Mesodermal cell (in vitro differentiated cells): ENCODE measurements around the gene SLC51B.

Experiments used
- H3K27ac ChIP-seq: 2 replicates; pipeline ENCODE4 v1.7.0; 2013; ENCODE audit warnings: mild to moderate bottlenecking, low read depth, low read length, moderate library complexity; ENCODE audit not compliant: severe bottlenecking
- H3K36me3 ChIP-seq: 2 replicates; pipeline ENCODE4 v1.7.1; 2013; ENCODE audit warnings: mild to moderate bottlenecking, low read length, moderate library complexity; ENCODE audit not compliant: control insufficient read depth, insufficient read depth
- H3K4me1 ChIP-seq: one replicate; pipeline ENCODE4 v1.7.1; 2013; ENCODE audit warnings: mild to moderate bottlenecking, low read length; ENCODE audit not compliant: insufficient read depth, control insufficient read depth, poor library complexity, severe bottlenecking
- H3K4me3 ChIP-seq: 2 replicates; pipeline ENCODE4 v1.7.0; 2013; ENCODE audit warnings: low read length, control low read depth, mild to moderate bottlenecking; ENCODE audit not compliant: insufficient read depth, poor library complexity, severe bottlenecking; ENCODE audit errors: extremely low read depth
- H3K9me3 ChIP-seq: 2 replicates; pipeline ENCODE4 v1.7.1; 2013; ENCODE audit warnings: mild to moderate bottlenecking, low read length, moderate library complexity; ENCODE audit not compliant: control insufficient read depth
- WGBS, 2 experiments: methylation state at CpG; one replicate each; pipeline ENCODE4 v1.1.5; 2013; ENCODE audit warnings: missing lambda C conversion rate in 2 of 2; ENCODE audit not compliant: insufficient coverage in 2 of 2; 5-methylcytosine and 5-hydroxymethylcytosine counted together

SLC51B gene

GRCh38 chr15:65084500-65085206 is 39.5 kb downstream of the SLC51B start:
- no peaks in the 10 kb centered on the region for H3K9me3 ChIP-seq
- 89 to 98% methylated on average over 6 of the region's 7 CpGs for WGBS, 2 experiments
- peaks cover 34% of the 10 kb centered on the region for H3K4me1 ChIP-seq

DNA sequence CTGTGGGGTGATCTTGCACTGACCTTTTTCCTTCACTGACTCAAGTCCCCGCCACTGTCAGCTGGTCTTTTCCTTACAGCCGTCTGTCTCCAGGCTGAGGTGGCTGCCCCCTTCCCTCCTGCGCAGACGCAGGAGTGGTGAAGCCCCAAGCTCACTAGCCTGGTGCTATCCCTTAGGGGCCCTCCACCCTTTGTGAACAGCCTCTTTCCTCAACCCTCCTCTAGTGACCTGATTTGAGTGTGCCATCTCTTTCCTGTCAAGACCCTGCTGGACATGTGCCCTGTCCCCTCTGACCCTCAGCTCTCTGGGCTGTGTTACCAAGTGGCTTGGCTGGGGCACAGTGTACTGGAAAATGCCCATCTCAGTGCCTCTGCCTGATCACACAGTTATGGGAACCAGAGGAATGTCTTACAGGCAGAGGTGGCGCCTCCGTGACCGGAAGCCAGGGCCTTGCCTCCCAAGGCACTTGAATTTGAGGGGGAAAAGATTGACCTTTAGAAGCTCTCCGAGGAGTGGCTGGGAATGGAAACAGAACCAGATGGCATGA is 40.1 kb downstream of the SLC51B start:
- WGBS, 2 experiments = 92 to 93% methylated on average over 6 to 8 of the region's 8 CpGs
- no peaks in the 10 kb centered on the region for H3K9me3 ChIP-seq
- no peak overlapping the region for H3K4me3 ChIP-seq
- H3K4me1 ChIP-seq = peaks cover 34% of the 10 kb centered on the region
- no peak overlapping the region for H3K27ac ChIP-seq
- no peaks in the 10 kb centered on the region for H3K36me3 ChIP-seq

More at GRCh38 chr15:65084500-65085206, 39.5 kb downstream of the SLC51B start:
- H3K4me3 ChIP-seq = no peak overlapping the region
- no peak overlapping the region for H3K27ac ChIP-seq
- no peaks in the 10 kb centered on the region for H3K36me3 ChIP-seq

DNA sequence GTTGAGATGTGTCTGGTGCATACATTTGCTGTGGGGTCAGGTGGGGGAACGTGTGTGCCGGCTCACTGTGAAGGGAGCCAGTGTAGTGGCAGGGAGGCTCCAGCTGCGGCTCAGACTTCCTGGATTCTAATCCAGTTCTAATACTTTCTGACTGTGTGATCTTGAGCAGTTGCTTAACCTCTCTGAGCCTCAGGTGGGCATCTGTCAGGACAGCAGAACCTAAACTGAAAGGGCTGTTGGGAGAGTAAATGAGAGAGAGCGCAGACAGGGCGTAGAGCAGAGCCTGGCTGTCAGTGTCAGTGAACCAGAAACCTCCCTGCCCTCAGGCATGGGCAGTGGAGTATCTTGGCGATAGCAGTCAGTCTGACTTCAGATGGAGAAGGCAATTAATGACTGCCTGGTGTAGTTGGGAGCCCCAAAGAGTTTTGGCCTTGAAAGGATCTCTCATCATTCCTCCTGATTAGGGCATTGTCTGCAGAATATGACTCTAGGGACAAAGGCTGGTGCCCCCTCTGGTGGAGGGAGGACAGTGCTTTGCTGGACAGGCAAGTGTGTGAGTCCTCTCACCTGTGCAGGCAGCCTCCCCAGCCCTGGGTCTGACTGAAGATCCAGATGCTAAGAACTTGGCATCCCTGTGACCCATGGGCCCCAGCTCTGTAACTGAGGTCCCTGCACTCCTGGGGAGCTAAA is 40.9 kb downstream of the SLC51B start:
- H3K4me1 ChIP-seq = peaks cover 34% of the 10 kb centered on the region
- no peaks in the 10 kb centered on the region for H3K9me3 ChIP-seq
- no peak overlapping the region for H3K27ac ChIP-seq
- 84 to 95% methylated on average over 5 to 6 of the region's 6 CpGs for WGBS, 2 experiments
- no peak overlapping the region for H3K4me3 ChIP-seq
- no peaks in the 10 kb centered on the region for H3K36me3 ChIP-seq

GRCh38 chr15:65086680-65087111 is 41.5 kb downstream of the SLC51B start:
- peaks cover 34% of the 10 kb centered on the region for H3K4me1 ChIP-seq
- 81 to 82% methylated on average over 5 to 6 of the region's 6 CpGs for WGBS, 2 experiments
- H3K4me3 ChIP-seq = no peak overlapping the region

GRCh38 chr15:65087411-65087810 is 42.2 kb downstream of the SLC51B start:
- Histone ChIP-seq H3K4me3 (no peak overlapping the region), H3K27ac (no peak overlapping the region), H3K9me3 (no peaks in the 10 kb centered on the region), H3K36me3 (no peaks in the 10 kb centered on the region), H3K4me1 (peaks cover 26% of the 10 kb centered on the region)
- WGBS, 2 experiments = 88 to 94% methylated on average over 3 of the region's 3 CpGs

More at GRCh38 chr15:65086680-65087111, 41.5 kb downstream of the SLC51B start:
- H3K9me3 ChIP-seq = no peaks in the 10 kb centered on the region
- H3K27ac ChIP-seq = no peak overlapping the region
- H3K36me3 ChIP-seq = no peaks in the 10 kb centered on the region

- Histone ChIP-seq H3K27ac (no peak overlapping the region), H3K36me3 (no peaks in the 10 kb centered on the region), H3K9me3 (no peaks in the 10 kb centered on the region), H3K4me3 (no peak overlapping the region), H3K4me1 (peaks cover 20% of the 10 kb centered on the region)
- 91% methylated on average over 9 to 11 of the region's 13 CpGs for WGBS, 2 experiments
Measured at GRCh38 chr15:65087873-65088642, 42.9 kb downstream of the SLC51B start.

GRCh38 chr15:65088643-65089021 is 43.4 kb downstream of the SLC51B start:
- Histone ChIP-seq H3K4me3 (no peak overlapping the region), H3K27ac (no peak overlapping the region), H3K4me1 (peaks cover 14% of the 10 kb centered on the region), H3K9me3 (no peaks in the 10 kb centered on the region), H3K36me3 (no peaks in the 10 kb centered on the region)
- 65 to 88% methylated on average over 2 to 4 of the region's 6 CpGs for WGBS, 2 experiments

GRCh38 chr15:65089206-65089824 is 44.1 kb downstream of the SLC51B start:
- Histone ChIP-seq H3K27ac (no peak overlapping the region), H3K4me1 (peaks cover 7% of the 10 kb centered on the region), H3K9me3 (no peaks in the 10 kb centered on the region), H3K4me3 (no peak overlapping the region), H3K36me3 (no peaks in the 10 kb centered on the region)
- whole genome bisulfite sequencing, 2 experiments = 80 to 100% methylated on average over 1 of the region's 5 CpGs

DNA sequence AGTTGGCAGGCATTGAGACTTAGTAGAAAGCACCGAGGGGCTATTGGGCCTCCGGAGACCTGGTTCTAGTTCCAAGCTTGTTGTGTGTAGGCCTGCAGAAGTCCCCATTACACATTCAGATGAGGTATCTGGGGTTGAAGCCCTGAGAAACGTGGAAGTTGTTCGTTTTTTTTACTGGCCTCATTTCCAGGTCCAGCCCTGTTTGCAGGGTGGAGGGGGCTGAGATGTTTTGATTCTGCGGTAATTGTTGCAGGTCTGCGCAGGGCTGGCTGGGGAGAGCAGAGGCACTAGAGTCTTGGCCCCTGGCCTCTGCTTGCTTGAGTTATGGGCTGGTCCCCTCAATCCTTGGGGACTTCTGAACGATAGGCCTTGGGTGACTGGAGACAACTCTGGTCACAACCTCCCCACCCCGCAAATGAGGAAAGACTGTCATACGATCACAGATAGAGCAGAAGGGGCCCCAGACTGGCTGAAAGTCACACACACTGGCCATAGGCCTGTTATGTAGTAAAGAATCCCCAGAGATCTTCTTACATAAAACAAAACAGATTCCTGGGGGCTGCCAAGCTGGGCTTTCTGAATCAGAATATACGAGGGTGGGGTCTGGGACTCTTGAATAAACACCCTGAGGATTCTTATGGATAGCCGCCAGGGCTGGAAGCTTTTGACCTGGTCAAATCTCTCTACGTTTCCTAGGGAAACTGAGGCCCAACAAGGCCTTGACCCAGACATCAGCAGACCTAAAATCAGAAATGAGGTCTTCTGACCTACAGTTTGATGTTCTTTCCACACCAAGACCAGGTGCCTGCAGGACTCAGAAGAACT is 47.0 kb downstream of the SLC51B start:
- Histone ChIP-seq H3K27ac (no peak overlapping the region), H3K4me3 (no peak overlapping the region), H3K4me1 (no peaks in the 10 kb centered on the region), H3K9me3 (no peaks in the 10 kb centered on the region), H3K36me3 (no peaks in the 10 kb centered on the region)
- WGBS, 2 experiments = 90% methylated on average over 7 to 10 of the region's 12 CpGs
